SK-N-SH (cell line): ENCODE measurements around the gene RSRC1.

Source experiments
- YY1 ChIP-seq: IDR thresholded peaks from 2 replicates; pipeline ENCODE4 v1.4.0; 2012; ENCODE audit warnings: low read depth, mild to moderate bottlenecking
- TF ChIP-seq, protein P1 (sequence below): fragments of 200-600 bp; sonication (generic); IDR thresholded peaks from 2 replicates; pipeline ENCODE4 v1.6.1; 2017; ENCODE audit warnings: antibody characterized with exemption, mild to moderate bottlenecking, moderate library complexity

DNA sequence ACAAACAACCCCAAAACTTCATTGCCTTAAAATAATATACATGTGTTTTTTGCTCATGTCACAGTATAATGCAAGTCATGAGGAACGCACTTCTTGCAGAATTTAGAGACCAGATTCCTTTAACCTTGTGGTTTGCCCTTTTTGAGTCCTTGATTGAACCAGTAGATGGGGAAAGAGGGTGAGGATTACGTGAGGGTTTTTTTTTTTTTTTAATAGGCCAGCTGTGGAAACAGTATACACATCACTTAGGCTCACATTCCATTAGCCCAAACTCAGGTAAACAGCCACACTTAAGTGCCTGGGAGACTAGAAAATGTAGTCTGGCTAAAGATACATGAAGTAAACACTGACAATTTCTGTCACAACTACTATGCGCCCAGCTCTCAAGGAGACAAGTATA, 346.2 kb downstream of the RSRC1 start:
- TF ChIP-seq, protein P1, sequence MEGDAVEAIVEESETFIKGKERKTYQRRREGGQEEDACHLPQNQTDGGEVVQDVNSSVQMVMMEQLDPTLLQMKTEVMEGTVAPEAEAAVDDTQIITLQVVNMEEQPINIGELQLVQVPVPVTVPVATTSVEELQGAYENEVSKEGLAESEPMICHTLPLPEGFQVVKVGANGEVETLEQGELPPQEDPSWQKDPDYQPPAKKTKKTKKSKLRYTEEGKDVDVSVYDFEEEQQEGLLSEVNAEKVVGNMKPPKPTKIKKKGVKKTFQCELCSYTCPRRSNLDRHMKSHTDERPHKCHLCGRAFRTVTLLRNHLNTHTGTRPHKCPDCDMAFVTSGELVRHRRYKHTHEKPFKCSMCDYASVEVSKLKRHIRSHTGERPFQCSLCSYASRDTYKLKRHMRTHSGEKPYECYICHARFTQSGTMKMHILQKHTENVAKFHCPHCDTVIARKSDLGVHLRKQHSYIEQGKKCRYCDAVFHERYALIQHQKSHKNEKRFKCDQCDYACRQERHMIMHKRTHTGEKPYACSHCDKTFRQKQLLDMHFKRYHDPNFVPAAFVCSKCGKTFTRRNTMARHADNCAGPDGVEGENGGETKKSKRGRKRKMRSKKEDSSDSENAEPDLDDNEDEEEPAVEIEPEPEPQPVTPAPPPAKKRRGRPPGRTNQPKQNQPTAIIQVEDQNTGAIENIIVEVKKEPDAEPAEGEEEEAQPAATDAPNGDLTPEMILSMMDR: no peak
- TF ChIP-seq YY1: no peak
